Measurements from ENCODE around the gene RYR2.

Gene RYR2

GRCh38 chr1:237690656-237691055 is 648.7 kb downstream of the RYR2 start:
- no peak for DNase-seq

DNA sequence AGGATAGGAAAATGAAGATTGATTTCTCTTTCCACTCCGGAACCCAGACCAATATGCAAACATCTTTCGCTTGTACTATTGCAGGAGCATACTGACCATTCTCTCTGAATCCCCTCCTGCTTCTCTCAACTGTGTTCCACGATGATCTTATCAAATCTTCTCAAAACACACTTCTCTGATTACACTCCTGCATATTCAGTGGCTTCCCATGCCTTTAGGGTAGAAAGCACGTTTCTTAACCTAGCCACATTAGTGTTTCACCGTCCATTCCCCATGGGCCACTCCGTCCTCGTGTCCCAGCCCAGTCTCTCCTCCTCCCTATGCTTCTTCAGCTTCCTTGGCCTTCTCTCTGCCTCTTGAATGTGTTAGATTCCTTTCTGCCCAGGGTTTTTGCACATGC is 650.3 kb downstream of the RYR2 start:
- DNase-seq: no peak

DNA sequence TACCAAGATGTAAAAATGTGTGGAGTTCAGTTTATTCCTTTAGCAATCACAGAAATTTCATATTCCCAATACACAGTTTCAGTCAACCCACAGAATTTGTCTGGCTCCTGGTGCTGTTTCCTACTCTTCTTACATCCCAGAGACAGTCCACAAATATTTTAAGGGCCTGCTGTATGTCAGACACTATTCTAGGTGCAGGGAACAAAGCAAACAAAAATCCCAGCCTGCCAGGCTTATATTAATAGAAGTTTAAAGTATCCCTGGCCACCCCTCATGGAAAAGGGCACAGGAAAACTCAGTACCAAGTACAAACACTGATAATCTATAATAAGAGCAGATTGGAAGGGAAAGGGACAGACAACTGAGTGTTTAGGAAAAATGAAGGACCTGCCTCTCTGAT is 653.9 kb downstream of the RYR2 start:
- DNase-seq: no peak

DNA sequence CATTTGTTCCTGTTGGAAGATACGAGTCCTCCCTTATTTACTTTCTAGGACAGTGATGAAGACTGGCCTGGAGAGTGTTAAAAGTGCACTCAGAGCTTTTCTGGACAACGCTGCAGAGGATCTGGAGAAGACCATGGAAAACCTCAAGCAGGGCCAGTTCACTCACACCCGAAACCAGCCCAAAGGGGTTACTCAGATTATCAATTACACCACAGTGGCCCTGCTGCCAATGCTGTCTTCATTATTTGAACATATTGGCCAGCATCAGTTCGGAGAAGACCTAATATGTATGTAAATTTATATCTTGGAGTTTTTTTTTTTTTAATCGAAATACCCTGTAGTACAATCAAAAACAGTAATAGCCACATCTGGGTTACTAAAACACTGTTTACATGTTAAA is 658.2 kb downstream of the RYR2 start:
- DNase-seq: no peak

GRCh38 chr1:237701534-237701933 is 659.5 kb downstream of the RYR2 start:
- DNase-seq: no peak

GRCh38 chr1:237702161-237702560 is 660.2 kb downstream of the RYR2 start:
- no peak for DNase-seq

GRCh38 chr1:237705462-237705861 is 663.5 kb downstream of the RYR2 start:
- no peak for DNase-seq

GRCh38 chr1:237709355-237709754 is 667.4 kb downstream of the RYR2 start:
- DNase-seq: no peak

- no peak for DNase-seq
Measured at GRCh38 chr1:237711281-237711680, 669.3 kb downstream of the RYR2 start.

DNA sequence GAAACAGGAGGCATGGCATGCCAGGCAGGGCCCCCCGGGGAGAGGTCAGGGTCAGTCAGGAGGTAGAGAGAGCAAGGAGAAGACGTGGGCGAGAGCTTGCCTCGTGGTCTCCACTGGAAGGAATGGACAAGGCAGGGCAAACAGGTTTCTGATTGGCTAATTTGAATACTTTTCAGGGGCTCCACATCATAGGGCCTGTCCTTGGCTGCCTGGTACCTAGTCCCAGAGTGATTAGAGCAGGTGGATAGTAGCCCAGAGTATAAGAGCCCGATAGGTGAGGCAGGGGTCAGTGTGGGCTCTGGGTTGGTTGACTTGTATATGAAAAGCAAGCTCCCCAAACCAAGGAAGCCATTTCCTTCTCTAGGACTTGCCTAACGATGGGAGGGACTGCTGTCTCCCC is 670.1 kb downstream of the RYR2 start:
- DNase-seq: no peak

GRCh38 chr1:237712586-237713157 is 670.7 kb downstream of the RYR2 start:
- DNase-seq: no peak

- no peak for DNase-seq
Measured at GRCh38 chr1:237713916-237714315, 671.9 kb downstream of the RYR2 start.

DNA sequence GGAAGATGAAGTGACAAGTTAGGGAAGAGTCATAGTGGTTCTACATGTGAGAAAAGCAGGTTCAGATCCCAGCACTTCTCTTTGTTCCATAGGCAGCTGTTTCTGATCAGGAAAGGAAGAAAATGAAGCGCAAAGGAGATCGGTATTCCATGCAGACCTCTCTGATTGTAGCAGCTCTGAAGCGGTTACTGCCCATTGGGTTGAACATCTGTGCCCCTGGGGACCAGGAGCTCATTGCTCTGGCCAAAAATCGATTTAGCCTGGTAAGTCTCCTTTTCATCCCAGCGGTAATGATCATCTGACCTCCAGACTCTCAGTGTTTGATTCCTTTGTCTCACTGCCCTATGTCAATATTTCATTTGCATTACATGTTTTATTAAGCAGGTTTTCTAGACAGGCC is 675.1 kb downstream of the RYR2 start:
- DNase-seq: no peak

- DNase-seq: no peak
Measured at GRCh38 chr1:237730826-237731350, 688.9 kb downstream of the RYR2 start.

DNA sequence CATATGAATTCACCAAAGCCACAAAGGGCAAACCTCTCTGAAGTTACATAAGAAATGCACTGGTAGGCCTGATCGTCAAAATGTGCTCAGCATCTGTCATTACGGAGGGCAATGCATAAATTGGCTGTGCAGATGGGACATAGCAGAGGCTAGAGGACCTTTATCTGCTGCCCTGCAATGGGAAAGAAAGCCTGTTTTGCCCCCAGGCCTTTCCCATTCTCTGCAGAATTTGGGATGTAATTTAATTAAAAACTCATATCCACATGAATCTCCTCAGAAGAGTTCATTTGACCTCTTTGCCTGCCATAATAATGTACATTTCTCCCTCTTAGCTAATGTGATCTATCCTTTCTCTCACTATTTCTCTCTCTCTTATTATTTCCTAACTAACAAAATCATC is 690.7 kb downstream of the RYR2 start:
- no peak for DNase-seq

DNA sequence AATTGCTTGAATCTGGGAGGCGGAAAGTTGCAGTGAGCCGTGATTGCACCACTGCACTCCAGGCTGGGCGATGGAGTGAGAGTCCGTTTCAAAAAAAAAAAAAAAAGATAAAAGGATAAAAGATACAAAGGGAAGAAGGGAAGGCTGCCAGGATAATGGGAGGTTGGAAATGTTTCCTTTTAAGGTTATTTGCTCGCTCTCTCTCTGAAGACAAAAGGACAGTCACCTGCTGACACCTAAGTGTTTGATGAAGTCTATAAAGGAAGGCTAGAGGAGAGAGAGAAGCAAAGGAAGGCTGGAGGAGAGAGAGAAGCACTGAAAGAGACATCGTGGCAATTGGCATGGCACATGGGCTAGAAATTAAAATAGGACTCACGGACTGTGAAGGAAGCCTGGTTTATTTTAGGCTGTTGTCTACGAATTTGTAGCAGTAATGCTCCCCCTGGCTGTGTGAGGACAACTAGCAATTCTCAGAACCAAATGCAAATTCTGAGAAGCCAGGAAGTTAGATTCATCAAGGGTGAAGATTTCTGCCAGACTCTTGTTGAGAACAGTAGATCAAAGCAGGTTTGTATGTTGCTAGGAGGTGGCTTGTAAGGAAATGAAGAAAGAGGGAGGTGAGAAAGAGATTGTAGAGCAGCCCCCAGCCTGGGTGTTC is 694.5 kb downstream of the RYR2 start:
- no peak for DNase-seq

- DNase-seq: no peak
Measured at GRCh38 chr1:237737448-237737847, 695.5 kb downstream of the RYR2 start.

DNA sequence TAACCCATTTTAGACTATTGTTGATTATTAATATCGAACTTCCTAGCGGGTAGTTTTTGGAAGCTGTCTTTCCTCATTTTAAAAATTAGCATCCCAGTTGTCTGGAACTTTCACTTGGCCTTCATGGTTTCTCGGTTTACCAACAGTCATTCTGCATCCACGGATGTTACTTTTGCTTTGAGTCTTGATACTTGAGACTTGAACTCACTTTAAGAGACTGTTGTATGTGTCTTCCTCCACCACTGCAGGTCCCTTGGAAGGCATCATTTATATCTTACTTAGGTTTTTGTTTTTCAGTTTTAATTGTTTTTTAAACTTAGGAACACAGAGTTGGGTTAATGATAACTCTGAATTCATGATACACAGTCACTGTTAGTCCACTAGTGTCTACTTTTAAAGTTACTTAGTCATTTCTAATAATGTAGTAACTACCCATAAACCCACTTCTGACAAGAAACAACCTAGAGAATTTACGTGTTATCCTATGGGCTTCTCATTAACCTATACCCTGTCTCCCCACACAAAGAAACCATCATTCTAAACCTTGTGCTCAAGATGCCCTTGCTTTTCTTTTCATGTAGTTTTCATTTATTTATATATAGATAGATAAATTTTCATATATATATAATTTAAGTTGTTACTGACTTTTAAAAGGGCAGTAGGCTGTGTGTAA is 696.1 kb downstream of the RYR2 start:
- DNase-seq: no peak

DNA sequence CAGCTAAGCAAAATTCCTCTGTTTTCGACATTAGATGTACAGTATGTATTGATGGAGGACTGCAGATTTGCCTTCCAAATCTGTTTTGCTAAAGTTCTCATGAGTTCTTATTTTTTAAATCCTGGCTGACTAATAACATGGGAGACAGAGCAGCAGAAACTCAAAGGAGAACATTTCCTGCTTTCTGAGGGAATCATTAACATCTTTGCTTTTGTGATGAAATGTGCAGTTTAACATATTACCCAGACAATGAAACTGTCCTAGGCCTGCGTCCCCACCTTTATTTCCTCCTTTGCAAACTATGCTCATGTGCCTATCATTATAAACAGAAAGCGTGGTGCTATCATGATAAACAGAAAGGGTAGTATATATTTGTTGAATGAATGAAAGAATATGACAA is 698.9 kb downstream of the RYR2 start:
- no peak for DNase-seq

GRCh38 chr1:237745545-237745944 is 703.6 kb downstream of the RYR2 start:
- DNase-seq: no peak

- DNase-seq: no peak
Measured at GRCh38 chr1:237748171-237748960, 706.4 kb downstream of the RYR2 start.

DNA sequence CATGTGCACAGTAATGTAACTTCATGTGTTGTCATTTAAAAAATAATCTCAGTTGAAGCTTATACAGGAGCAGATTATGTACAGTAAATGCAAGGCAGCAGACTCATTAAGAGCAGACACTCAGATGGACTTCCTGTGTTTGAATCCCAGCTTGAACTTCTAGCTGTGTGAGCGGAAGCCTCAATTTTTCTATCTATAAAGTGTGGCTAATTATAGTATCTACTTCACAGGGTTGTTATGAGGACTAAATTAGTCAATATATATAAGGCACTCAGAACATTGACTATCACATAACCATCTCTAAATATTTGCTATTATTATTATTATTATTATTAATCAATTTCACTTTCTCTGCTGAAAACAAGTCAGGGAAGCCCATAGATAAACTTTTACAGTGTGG is 707.1 kb downstream of the RYR2 start:
- no peak for DNase-seq

DNA sequence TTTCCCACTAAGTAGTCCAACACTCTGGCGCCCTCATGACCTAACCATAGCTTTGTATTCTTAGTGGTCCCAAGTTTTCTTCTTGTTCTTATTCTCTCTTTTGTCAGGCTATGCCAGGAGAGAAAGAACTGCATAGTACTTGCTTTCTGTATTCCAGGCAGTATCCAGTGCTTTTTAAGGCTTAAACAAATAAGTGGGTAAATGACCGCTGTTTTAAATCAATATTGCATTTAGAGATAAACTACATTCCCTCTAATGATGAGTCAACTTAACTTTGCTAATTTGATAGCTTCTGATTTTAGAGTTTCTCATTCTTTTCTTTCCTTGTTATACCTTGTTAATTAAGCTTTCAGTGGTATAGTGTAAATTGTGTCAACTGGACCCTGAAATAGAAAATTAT is 709.1 kb downstream of the RYR2 start:
- no peak for DNase-seq

DNA sequence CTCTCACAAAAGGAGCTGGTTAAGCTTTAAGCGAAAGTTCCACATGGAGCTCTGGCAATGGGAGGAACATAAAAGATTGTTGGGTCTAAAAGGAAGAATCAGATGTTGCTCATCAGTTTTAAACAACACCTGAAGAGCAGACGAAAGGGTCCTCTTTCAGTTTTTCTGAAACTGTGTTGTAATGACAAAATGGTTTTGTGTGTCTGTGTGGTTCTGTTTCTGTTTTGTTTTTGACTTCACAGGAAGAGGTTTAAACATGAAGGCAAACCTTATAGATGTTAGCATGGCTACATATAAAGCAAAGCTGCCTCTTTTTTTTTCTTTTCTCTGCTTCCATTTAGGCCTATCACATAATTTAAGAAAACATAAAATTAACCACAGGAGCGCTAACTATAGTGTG is 712.6 kb downstream of the RYR2 start:
- DNase-seq: no peak

Measured in activated gamma-delta T cell treated with Interleukin-2 at 50 U/mL for 16 hours (primary cell).